Hematopoietic multipotent progenitor cell treated with erythropoietin and hydrocortisone succinate and interleukin-3 and kit ligand, for 4 days (in vitro differentiated cells): ENCODE data around the gene C12orf76.
A peak's percentile ranks its signal among the peaks of the same experiment; 100 is the strongest.
"Not testable (repeated sequence)": the region's sequence is repeated elsewhere in the genome, so short reads cannot be mapped to it uniquely, and the experiment has no call there.

Experiments
- DNase-seq: peaks from one replicate; pipeline ENCODE4 v3.0.0-alpha.2; 2015

Gene C12orf76

GRCh38 chr12:110048242-110049027, at the start of gene C12orf76:
TSS of gene C12orf76 (minus strand) at chr12:110048522. CDS start at chr12:110048495, 27 bp downstream.
- DNase-seq, result peak; percentile 99

DNA sequence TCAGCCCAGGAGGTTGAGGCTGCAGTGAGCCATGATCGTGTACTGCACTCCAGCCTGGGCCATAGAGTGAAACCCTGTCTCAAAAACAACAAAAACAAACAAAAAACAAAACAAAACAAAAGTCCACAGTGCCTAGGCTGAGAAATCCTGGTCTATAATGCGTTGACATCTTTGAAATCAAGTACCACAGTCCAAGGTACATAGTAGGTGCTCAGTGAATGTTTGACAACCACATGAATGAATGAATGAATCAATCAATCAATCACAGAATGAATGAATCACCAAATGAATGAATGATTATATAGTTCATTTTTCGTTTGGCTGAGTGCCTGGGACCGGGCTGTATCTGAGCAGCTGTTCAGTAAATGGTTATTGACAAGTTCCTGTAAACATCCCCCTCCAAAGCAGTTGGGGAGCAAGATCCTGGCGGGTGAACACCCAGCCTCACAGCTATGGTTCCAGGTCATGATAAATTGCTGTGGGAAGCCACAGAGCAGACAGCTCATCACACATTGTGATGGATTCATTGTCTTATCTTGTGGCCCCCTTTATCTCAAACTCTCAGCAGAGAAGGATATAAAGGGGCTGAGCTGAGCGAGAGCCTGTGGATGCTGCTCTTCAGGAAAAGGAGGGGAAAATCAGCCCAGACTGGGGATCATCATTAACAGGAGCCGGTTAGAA, 45.4 kb upstream of the C12orf76 start:
- peak; percentile 91 for DNase-seq

DNA sequence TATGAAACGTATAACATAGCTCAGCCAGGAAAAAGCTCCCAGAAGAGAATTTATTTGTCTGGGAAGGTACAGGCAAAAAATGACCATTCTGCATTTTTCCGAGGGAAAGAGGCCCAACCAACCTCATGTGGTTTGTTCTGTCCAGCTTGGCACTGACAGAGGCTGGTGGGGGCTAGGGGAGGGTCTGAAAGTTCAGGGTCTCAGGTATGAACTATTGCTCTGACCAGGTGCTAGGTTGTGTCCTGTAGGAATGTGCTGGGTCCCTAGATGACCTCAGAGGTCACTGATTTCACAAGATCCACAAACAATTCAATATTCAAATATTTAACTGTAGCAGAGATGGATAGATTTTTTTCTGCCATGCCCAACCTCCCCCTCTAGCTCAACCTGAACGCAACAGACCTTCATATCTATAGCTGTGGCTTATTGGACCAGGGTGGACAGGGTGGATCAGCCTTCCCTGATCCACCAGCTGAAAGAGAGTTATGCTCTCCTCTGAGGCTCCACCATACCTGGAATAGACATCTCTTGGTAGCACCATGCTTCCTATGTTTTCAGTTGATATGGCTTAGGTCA, 42.9 kb upstream of the C12orf76 start:
- DNase-seq, result no peak

GRCh38 chr12:110090266-110091135, 42.2 kb upstream of the C12orf76 start:
- DNase-seq, result no peak

DNA sequence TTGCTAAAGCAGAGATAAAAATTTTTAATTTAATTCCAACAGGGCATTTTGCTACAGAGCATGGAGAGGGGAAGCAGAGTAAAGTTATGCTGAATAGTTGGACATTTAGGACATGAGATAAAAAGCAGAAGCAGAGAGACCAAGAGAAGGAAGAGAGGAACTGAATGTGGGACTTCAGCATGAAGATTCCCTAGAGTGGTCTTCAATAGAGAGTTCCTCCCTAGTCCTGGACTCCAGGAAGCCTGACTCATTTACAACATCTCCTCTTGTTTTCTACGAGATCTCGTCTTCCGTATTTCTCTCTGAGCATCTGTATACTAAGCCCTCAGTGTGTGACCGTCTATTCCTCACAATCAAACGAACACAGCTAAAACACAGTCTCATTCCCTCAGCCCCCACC, 40.6 kb upstream of the C12orf76 start:
- no peak for DNase-seq

DNA sequence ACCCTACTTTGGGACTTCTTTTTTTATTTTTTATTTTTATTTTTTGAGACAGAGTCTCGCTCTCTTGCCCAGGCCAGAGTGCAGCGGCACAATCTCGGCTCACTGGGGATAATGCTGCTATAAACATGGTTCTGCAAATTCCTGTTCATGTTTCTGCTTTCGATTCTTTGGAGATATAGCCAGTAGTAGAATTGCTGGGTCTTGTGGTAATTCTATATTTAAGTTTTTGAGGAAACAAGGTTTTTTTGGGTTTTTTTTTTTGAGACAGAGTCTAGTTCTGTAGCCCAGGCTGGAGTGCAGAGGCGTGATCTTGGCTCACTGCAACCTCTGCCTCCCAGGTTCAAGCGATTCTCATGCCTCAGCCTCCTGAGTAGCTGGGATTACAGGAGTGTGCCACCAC, 39.9 kb upstream of the C12orf76 start:
- not testable (repeated sequence) for DNase-seq

GRCh38 chr12:110084314-110085015, 36.1 kb upstream of the C12orf76 start:
- no peak for DNase-seq

DNA sequence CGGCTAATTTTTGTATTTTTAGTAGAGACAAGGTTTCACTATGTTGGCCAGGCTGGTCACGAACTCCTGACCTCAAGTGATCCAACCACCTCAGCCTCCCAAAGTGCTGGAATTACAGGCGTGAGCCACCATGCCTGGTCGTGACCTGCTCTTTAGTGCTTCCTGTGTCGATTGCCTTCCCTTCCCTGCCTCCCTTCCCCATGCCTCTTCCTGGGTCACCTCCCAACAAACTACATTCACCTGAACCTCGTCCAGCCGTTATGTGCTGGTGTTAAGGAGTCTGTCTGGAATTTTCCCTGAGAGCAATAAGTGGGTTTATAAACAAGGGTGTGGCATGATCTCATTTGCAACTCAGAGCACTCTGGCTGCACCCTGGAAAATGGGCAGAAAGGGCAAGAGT, 32.1 kb upstream of the C12orf76 start:
- no peak for DNase-seq

- DNase-seq, result peak; percentile 93
These were observed 31.4 kb upstream of the C12orf76 start for GRCh38 chr12:110079477-110080400.

DNA sequence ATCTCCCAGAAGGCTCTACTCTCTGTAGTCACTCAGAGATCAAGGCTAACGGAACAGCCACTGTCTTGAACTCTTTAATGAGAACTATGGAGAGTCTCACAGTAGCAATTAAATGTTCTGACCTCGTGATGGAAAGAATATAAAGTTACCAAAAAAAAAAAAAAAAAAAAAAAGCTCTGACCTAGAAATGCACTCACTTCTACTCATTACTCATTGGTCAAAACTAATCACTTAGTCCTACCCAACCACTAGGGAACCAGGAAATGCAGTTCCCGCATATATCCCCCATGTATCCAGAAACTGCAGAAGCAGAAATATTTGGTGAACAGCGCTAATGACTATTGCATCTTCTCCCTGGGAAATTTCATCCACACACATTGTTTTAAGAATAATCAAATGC, 29.5 kb upstream of the C12orf76 start:
- no peak for DNase-seq

- no peak for DNase-seq
These were observed 27.6 kb upstream of the C12orf76 start for GRCh38 chr12:110075880-110076279.

GRCh38 chr12:110074089-110074488, 25.8 kb upstream of the C12orf76 start:
- DNase-seq, result no peak

DNA sequence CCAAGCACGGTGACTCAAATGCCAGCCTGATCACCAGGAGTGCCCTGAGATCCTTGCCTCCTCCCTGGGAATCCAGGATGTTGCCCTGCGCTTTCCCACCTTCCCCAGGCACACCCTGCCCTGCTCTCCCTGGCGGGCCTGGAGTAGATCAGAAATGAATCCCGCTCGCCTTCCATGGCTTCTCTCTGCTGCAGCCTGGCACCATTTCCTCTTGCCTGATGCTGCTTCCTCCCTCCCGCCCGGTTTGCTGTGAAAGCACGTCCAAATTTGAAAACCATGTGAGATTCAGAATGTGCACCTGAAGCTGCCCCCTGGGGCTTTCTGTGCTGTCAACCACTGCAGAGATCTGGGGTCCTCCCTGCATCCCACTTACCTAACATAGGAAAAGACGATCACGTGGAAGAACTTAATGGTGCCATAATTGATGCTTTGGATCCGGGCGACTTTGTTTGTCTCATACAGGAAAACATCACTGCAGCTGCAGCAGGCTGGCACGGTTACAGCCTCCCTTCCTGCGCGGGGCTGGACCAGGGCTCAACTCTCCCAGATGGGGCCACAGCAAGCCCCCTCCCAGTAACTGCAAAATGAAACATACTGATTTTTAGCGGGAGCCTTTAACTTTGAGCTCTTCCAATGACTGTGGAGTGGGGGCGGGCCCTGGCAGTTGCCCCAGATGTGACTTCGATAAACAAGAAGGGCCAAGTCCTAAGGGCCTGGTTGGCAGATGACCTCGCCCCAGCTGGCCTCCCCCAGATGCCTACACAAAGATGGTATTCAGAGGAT, 24.9 kb upstream of the C12orf76 start:
- peak; percentile 66 for DNase-seq

DNA sequence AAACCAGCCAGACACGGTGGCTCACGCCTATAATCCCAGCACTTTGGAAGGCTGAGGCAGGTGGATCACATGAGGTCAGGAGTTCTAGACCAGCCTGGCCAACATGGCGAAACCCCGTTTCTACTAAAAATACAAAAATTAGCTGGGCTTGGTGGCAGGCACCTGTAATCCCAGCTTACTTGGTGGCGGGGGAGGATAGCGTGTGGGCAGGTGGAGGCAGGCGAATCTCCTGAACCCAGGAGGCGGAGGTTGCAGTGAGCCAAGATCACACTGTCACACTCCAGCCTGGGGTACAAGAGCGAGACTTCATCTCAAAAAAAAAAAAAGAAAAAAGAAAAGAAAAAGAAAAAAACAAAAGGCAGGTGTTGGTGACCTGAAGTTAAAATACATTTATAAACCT, 24.3 kb upstream of the C12orf76 start:
- not testable (repeated sequence) for DNase-seq

- DNase-seq, result no peak
These were observed 23.6 kb upstream of the C12orf76 start for GRCh38 chr12:110071967-110072366.

GRCh38 chr12:110071504-110071903, 23.2 kb upstream of the C12orf76 start:
- DNase-seq, result no peak

DNA sequence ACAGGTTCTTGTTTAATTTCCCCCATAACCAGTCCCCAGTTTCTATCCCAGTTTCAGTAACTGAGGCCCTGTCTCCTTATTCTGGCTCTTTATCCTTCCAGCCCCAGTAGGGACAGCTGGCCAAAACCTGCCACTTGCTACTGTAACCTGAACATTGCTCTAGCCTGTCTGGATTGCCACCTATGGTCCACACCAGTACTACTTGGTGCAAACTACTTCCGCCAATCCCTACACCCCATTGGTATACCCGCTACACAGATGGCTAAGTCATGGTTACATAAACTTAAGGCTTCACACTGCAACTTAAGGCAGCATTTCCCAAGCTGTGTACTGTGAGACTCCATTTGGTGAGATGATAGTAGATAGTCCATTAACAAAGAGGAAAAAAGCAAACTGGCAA, 20.3 kb upstream of the C12orf76 start:
- no peak for DNase-seq

- DNase-seq, result not testable (repeated sequence)
These were observed 19.8 kb upstream of the C12orf76 start for GRCh38 chr12:110068115-110068514.

DNA sequence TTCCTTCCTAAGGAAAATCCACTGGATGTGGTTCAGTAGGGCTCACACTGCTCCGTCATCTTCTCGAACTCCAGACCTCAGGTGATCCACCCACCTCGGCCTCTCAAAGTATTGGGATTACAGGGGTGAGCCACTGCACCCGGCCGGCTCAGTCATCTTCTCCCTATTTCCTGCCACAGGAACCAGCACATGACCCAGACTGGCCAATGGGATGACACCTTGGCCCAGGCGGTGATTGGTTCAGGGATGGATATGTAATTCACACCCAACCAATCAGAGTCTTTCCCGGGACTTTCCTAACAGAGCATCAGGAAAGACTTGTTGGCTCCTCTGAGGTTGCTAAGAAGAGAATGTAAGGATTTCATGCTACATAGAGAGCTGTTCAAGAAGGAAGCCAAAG, 19.2 kb upstream of the C12orf76 start:
- no peak for DNase-seq

GRCh38 chr12:110065540-110065939, 17.2 kb upstream of the C12orf76 start:
- no peak for DNase-seq
